Activated T-helper 1 cell treated with anti-CD3 and anti-CD28 coated beads, Interleukin-2, amount 50 U/mL, for 16 hours (primary cell): ENCODE results near the gene PRCP.
"Not testable (repeated sequence)": the region's sequence is repeated elsewhere in the genome, so short reads cannot be mapped to it uniquely, and the experiment has no call there.

Experiments
- DNase-seq, 2 donors: peaks; one replicate each; pipeline ENCODE4 v3.0.0-alpha.2; 2020; ENCODE audit warnings: low read depth in 1 of 2, low spot score in 1 of 2

The PRCP gene

DNA sequence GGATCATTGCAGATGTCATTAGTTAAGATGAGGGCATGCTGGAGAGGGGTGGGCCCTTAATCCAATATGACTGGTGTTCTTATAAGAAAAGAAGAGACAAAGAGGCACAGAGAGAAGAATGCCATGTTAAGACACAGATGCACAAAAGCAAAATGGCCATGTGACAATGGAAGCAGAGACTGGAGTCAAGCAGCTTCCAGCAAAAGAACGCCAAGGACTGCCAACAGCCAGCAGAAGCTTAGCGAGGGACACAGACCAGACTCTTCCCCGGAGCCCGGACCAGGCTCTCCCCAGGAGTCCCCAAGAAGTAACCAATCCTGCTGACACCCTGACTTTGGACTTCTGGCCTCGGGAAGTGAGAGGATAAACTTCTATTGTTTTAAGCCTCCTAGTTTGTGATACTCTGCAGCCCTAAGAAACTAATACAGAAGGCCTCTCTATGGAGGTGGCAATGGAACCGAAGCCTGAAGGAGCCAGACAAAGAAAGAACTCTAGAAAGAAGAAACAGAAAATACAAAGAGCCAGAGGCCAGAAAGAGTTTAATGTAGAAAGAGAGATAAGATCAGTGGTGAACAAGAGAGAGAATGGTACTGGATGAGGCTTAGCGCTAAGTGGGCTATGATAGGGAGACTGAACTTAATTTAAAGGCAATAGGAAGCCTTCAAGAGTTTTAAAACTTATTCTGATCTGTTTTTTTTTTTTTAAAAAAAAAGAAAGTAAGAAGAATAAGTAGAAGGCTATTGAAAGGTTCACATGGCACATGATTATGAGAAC lies 27.7 kb downstream of the PRCP start:
- DNase-seq, result no peak

DNA sequence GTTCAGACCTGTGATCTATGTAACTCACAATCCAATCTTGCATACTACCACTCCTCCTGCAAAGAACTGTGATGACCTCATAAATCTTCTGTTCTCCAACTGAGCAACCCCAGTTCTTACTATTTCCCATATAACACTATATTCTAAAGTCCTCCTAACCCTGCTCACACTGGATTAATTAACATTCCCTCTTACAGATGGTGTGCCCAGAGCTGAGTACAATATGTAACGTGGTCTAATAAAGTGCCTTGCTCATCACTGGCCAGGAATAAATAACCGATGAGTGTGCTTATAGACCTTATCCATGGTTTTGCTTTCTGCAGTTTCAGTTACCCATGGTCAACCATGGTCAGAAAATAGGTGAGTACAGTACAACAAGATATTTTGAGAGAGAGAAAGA lies 28.6 kb downstream of the PRCP start:
- DNase-seq, result no peak

DNA sequence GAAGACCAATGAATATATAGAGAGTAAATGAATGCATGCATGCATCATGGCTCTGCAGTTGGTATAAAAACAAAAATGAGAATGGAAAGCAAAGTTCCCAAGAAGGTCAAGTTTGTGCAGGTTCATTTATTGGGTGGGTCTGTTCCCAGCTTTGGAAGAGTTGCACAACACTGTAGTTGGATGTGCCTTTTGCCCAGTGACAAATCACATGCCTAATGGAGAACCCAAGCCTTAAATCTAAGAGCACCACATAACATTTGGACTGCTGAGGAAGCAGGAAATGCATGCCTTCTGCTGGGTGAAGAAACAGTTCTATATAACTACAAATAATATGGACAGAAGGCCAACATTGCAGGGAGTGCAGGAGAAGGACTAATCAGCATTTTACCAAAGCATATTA lies 30.6 kb downstream of the PRCP start:
- DNase-seq, result no peak

DNA sequence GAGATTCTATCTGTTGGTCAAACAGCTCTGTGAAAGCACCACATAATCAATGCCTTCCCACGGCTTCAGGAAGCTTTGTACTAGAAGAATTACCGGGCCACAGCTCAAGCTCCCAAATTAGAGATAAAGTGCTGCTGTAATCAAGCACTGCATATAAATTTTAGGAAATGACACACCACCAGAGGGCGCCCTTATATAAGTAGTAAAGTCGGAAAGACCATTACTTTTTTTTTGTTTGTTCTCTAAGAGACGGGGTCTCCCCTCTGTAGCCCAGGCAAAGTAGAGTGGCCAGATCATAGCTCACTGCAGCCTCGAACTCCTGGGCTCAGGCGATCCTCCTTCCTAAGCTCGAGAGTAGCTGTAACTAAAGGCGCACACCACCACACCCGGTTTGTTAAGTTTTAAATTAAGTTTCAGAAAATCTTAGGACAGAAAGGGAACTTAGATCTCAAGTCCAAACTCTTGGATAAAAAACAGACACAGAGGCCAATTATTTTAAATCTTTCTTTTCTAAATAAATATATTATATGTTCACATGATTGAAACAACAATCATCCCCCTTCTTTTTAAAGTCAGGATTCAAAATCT lies 32.6 kb downstream of the PRCP start:
- peak; percentile 50 to 55 for DNase-seq

DNA sequence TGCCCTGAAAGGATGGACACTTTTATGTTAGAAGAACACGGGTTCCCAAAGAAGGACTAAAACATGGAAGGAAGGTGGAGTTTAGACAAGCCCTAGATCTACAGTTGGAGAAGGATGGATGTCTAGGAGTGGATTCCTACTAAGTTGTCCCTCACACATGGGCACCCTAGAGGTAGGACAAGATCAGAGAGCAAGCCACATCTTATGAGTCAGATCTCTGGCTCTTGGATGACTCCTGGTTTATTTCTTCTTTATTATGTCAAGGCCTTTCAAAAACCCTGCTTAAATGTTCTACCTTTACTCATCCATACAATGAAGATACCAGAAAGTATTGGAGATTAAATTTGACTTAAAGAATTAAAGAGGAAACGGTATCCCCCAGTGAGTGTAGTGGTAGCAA lies 34.4 kb downstream of the PRCP start:
- no peak for DNase-seq

DNA sequence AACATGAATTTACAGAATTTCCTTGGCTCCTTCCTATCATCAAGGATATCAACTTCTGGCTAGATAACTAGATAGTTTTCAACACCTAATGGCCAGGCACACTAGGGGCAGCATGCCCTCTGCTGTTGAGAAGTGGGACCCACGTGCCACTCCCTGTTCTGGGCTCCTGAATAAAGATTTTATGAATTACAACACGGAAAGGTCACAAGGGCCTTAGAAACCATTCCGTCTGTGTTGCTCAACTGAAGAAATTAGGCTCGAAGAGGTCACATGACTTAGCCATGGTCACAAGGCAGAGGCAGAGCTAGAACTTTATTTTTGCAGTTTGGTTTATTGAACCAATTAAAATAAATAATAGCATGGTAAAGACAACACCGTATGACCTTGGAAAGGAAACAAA lies 36.0 kb downstream of the PRCP start:
- DNase-seq, result no peak

DNA sequence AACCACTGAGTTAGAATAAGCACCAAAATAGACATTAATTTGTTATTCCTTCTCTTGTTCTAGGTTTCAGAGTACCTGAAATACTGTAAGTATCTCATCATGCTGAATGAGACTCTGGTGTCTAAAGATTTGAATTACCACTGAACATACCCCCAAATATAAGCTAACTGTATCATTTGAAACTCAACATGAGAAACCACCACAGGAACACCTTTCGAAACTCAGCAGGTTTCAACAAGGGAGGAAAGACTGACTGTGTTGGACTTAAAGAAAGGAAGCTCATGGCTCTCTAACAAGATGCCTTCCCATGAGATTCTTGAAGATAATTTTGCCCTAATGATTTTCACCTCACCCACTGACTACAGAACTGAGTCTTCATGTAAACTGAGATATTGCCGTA lies 37.0 kb downstream of the PRCP start:
- DNase-seq, result no peak

DNA sequence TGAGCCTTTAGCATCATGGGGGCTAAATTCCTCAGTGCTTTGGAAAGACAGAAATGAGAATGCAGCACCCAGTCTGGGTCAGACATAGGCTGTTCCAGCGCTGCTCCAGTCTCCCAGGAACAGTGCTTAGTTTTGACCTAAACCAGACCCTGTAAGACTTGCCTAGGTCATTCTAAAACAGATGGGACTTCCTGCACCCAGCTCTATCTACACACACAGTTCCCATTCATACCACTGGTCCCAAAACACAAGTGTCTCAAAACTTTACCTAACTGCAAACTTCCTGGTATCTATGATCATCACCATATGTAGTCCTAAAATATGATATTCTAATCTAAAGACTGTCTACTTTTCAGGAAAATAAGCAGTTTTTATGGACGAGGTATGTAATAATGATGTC lies 37.9 kb downstream of the PRCP start:
- no peak for DNase-seq

DNA sequence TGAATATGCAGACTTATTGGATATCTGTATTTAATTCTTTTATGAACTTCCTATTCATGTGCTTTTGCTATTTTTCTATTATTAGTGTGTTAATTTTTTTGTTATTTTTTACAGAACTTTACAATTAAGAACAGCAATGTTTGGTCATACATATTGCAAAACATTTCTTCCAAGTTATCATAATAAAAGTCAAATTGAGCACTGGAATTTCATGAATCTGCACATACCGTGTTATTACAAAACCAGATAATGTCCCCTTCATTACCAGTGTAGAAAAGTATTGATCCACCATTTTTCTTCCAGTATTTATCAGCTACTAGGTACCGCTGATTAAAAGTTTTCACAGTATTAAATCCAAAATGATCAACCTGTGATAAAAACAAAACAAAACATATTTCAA lies 40.5 kb downstream of the PRCP start:
- no peak for DNase-seq

DNA sequence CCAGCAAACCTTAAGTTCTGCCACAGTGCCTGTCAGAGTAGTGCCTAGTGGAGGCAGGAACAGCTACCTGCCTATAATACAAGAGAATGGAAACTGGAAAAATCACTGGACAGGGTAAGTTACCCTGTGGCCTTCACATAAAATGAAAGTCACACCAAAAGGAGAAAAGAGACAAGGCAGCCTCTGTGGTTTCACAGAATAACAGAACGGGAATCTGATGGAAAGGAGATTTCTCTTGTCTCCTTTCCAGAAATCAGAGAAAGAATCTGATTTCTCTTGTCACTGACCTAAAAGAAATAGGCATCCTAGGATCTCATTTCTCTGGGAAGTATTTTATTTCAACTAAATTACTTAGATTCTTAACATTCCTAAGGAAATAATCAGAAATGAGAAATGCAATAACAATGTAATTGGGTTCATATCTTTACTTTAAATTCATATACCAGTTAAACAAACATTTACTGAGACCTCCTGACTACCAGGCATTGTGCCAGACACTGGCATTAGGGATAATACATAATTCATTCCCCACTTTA lies 41.6 kb downstream of the PRCP start:
- DNase-seq, result no peak

DNA sequence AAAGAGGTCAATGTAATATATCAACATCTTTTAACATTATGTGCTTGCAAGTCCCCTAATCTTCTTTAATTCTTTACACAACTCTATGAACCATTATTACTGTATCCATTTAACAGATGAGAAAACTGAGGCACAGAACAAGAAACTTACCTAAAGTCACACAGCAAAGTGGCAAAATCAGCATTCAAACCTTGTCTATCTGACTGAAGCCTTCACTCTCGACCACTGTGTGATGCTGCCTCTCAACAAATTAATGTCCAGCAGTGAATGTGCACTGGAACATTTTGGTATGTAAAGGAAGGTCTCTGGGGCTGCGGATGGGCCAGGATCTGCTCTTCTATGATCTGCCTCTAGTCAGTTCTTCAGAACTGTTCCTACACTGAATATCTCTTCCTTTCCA lies 42.1 kb downstream of the PRCP start:
- no peak for DNase-seq

DNA sequence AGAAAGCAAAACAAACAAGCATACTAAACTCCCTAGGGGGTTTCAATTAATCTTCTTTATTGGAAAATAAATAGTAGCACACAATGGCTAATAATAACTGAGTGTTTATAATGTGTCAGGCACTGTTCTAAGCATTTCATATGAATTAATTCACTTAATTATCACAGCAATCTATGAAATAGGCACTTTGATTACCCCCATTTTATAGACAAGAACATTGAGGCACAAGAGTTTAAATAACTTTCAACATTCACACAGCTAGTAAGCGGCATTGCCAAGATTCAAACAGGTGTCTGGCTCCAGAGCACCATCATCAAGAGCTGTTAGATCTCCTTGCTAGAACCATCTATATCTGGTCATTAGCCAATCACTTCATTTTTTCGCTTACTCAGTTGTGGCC lies 43.1 kb downstream of the PRCP start:
- DNase-seq, result no peak

DNA sequence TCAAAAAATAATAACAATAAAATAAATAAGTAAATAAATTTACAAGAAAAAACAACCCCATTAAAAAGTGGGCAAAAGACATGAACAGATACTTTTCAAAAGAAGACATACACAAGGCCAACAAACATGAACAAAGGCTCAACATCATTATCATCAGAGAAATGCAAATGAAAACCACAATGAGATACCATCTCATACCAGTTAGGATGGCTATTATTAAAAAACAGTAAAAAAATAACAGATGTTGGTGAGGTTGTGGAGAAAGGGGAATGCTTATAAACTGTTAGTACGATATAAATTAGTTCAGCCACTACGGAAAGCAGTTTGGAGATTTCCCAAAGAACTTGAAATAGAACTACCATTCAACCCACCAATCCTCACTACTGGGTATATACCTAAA lies 44.6 kb downstream of the PRCP start:
- no peak for DNase-seq

DNA sequence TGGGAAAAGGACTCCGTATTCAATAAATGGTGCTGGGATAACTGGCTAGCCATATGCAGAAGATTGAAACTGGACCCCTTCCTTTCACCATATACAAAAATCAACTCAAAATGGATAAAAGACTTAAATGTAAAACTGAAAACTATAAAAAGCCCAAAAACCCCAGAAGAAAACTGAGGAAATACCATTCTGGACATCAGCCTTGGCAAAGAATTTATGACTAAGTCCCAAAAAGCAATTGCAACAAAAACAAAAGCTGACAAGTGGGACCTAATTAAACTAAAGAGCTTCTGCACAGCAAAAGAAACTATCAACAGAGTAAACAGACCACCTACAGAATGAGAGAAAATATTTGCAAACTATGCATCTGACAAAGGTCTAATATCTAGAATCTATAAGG lies 45.3 kb downstream of the PRCP start:
- not testable (repeated sequence) for DNase-seq

DNA sequence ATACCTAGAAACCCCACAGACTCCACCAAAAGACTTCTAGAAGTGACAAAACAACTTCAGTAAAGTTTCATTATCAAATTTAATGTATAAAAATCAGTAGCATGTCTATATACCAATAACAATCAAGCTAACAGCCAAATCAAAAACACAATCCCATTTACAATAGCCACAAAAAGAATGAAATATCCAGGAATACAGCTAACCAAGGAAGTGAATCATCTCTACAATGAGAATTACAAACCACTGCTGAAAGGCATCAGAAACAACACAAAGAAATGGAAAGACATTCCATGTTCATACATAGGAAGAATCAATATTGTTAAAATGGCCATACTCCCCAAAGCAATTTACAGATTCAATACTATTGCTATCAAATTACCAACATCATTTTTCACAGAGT lies 46.0 kb downstream of the PRCP start:
- no peak for DNase-seq

DNA sequence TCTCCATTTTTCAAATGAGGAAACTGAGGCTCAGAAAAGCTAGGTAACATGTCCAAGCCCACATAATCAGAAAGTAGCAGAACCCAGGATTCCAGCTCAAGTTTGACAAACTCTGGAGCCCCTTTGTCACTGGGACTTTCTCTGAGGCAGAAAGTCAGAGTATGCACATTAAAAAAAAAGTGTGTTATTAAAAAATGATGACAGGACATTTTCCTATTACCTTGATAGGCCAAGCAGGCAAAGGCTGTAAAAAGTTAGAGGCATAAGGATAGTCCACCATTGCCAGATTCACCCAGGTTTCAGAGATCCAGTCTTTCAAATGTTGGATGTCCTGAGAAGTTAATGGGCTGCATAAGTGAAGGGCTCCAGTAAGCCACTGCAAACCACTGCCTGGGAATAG lies 51.4 kb downstream of the PRCP start:
- DNase-seq, result no peak

DNA sequence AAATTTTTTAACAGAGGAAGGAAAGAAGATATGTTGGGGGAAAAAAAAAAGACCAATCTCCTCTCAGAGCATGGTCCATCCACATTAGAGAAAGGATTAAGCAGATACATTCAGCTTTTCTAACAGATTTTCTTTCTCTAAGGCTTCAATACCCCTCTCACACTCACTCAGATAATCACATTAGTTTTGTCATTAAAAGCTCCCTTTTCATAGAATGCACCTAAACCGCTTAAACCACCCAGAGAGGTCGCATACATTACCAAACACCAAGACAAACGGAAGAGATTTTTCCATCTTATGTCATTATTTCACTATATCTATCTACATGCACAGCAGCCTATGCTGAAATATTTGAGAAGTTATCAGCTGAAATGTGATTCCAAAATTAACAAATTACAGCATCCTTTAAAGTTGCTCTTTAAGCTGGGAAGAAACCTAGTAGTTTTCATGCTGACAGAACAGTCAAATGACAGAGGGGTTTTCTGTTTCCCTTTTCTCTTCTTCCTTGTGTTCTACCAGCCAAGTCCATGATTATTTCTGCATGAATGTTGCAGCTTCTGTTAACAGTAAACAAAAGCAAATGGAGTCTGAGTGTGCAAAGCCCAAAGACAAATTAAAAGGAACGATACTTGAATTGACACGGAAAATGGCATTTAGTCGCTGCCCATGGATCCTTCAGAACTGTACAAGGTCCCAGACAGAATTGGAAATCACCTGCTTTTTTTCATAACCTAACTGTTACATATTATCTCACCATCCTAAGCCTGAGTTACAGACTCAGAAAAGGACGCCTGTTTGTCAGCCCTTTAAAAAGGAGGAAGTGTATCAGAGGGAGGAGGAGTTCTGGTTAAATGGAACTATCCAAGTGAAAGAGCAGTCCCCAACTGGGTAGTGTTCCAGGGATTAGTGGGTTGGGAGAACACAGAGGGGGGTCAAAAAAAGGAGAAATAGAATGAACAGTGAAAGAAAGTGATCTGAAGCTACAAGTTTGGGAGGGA lies 54.6 kb downstream of the PRCP start:
- DNase-seq, result no peak

DNA sequence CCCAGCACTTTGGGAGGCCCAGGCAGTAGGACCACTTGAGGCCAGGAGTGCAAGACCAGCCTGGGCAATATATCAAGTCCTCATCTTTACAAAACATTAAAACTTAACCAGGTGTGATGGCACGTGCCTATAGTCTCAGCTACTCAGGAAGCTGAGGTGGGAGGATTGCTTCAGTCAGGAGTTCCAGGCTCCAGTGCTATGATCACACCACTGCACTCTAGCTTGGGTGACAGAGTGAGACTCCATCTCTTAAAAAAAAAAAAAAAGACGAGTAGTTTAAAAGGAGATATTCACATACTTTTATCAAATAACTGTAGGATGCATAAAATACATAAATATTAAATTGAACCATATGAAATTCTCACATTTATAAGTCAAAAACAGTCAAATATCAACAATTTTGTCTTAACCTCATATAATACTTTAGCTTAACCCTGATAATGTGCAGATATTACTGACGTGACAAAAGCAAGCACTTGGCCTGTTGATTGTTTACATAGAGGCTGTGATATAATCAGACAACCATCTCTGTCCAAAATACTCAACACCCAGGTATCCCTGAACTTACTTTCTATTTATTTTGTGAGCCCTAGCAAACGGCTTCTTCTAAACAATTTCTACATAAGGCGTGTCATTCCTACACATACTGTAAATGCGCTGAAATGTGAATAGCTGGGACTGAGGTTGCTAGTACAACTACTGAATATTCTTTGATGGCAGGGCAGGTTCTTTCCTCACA lies 57.0 kb downstream of the PRCP start:
- DNase-seq, result no peak

DNA sequence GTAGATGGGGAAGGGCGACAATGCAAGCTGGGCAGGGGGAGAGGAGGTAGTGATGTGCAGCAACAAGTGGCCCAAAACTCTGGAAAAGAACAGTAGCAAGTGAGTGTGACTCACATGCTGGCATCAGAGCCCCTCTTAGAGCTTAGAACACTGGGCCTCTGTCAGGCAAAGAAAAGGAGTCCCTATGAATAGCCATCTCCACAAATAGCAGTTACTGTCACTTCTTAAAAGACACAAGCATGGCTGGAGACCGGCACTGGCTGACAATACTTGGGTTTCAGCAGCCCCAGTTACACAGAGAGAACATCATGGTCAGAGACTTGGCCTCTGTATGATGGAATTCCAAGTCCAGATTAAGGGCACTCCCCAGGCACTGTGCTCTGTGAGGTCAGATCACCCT lies 58.2 kb downstream of the PRCP start:
- no peak for DNase-seq

DNA sequence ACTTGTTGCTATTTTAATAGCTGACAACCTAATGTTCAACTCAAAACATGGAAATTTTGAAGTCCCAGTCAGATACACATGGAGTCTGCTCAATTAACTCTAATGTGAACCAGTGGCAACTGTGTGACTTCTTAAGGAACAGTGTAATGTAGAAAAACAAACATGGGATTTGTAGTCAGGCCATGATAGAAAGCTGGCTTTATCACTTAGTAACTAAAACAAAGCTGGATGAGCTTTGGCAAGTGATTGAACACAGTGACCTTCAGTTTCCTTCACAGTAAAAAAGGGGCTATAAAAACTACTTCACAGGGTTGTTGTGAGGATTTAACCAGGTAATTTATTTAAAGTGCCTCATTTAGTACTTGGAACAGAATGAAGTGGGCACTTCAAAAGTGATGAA lies 62.6 kb downstream of the PRCP start:
- DNase-seq, result no peak

DNA sequence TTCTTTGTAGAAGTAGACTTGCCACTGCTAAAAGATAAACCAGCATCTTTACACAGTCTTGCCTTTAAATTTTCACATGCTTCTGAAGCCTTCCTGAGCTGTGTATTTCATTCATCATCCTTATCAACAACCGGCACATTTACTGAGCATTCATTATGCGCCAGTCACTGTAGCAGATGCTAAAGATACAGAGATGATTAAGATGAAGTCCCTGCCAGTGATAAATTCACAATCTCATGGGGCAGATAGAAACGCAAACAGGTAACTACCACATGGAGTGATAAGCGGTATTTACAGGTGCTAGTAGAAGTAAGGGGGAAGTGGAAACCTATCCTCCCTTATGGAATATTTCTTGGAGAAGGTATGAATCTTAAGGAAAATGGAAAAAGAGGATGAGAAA lies 67.2 kb downstream of the PRCP start:
- no peak for DNase-seq
